ENCODE data around the gene GREB1. TPM values are rescaled to one million over a fixed set of nuclear protein-coding genes. Genes with fewer than 3 reads are reported as not detected.
A peak's percentile ranks its signal among the peaks of the same experiment; 100 is the strongest.

GREB1 gene
- total RNA-seq, result 10 to 100 TPM in 3 of 4 donors, 1 to 10 TPM in 1; 8.1 to 74.3 (median 26.7) TPM

- TF ChIP-seq POLR2A (IDR thresholded peaks at IDR 0.05) (no peak), EP300 (IDR thresholded peaks at IDR 0.05) (peak in 1 of 2 donors; percentile 41), CTCF (IDR thresholded peaks at IDR 0.05) (no peak)
- WGBS, 2 donors, result 48 to 50% methylated on average over 9 of the region's 9 CpGs
- peak within 1 kb of the TSS in 1 of 4 donors; percentile 69 for H3K27ac ChIP-seq
Observed at GRCh38 chr2:11533278-11534070, at the start of gene GREB1. Gene GREB1 (plus strand): TSS chr2:11534045. CDS start chr2:11556615, 22,570 bp downstream.

GRCh38 chr2:11488809-11489208 lies 45.0 kb upstream of the GREB1 start:
- no peak for DNase-seq (ENCODE audit: low spot score in 2 of 2)
- no peak overlapping the region for H3K27ac ChIP-seq
- no peaks in the 10 kb centered on the region for H3K36me3 ChIP-seq
- 62 to 88% methylated on average over 3 of the region's 3 CpGs for WGBS, 2 donors
- no peaks in the 10 kb centered on the region for H3K9me3 ChIP-seq
- TF ChIP-seq POLR2A (IDR thresholded peaks at IDR 0.05) (no peak), EP300 (IDR thresholded peaks at IDR 0.05) (no peak), CTCF (IDR thresholded peaks at IDR 0.05) (no peak)
- H3K4me3 ChIP-seq, result no peak overlapping the region
- H3K4me1 ChIP-seq, result peaks cover 0 to 13% (median 2%) of the 10 kb centered on the region in 4 donors
- H3K27me3 ChIP-seq, result no peaks in the 10 kb centered on the region

More at GRCh38 chr2:11533278-11534070, at the start of gene GREB1:
- no peak within 1 kb of the TSS for H3K4me3 ChIP-seq
- H3K27me3 ChIP-seq, result no peaks in the 10 kb centered on the region
- H3K4me1 ChIP-seq, result peaks cover 0 to 13% (median 8%) of the 10 kb centered on the region in 4 donors
- no peak for DNase-seq (ENCODE audit: low spot score in 2 of 2)
- H3K36me3 ChIP-seq, result no peaks in the 10 kb centered on the region
- H3K9me3 ChIP-seq, result no peaks in the 10 kb centered on the region

- no peak for DNase-seq (ENCODE audit: low spot score in 2 of 2)
- Histone ChIP-seq H3K27me3 (no peaks in the 10 kb centered on the region), H3K9me3 (no peaks in the 10 kb centered on the region), H3K4me1 (peaks cover 0 to 8% (median 0%) of the 10 kb centered on the region in 4 donors), H3K27ac (no peak overlapping the region), H3K4me3 (no peak overlapping the region), H3K36me3 (no peaks in the 10 kb centered on the region)
- TF ChIP-seq CTCF (IDR thresholded peaks at IDR 0.05) (no peak), POLR2A (IDR thresholded peaks at IDR 0.05) (no peak), EP300 (IDR thresholded peaks at IDR 0.05) (no peak)
- WGBS, 2 donors, result 98 to 99% methylated on average over 5 of the region's 5 CpGs
Observed at GRCh38 chr2:11490194-11490593, 43.7 kb upstream of the GREB1 start.

- TF ChIP-seq POLR2A (IDR thresholded peaks at IDR 0.05) (no peak), CTCF (IDR thresholded peaks at IDR 0.05) (no peak), EP300 (IDR thresholded peaks at IDR 0.05) (no peak)
- no peaks in the 10 kb centered on the region for H3K9me3 ChIP-seq
- H3K27me3 ChIP-seq, result no peaks in the 10 kb centered on the region
- WGBS, 2 donors, result 61 to 67% methylated on average over 3 of the region's 3 CpGs
- no peak for DNase-seq (ENCODE audit: low spot score in 2 of 2)
- H3K36me3 ChIP-seq, result no peaks in the 10 kb centered on the region
- no peak overlapping the region for H3K4me3 ChIP-seq
- peaks cover 0 to 15% (median 0%) of the 10 kb centered on the region in 4 donors for H3K4me1 ChIP-seq
- H3K27ac ChIP-seq, result peak overlapping the region in 1 of 4 donors; percentile 50
Observed at GRCh38 chr2:11491348-11491933, 42.4 kb upstream of the GREB1 start.

GRCh38 chr2:11492244-11492643 lies 41.6 kb upstream of the GREB1 start:
- Histone ChIP-seq H3K27me3 (no peaks in the 10 kb centered on the region), H3K4me1 (peaks cover 0 to 17% (median 0%) of the 10 kb centered on the region in 4 donors), H3K4me3 (no peak overlapping the region), H3K36me3 (no peaks in the 10 kb centered on the region), H3K27ac (peak overlapping the region in 1 of 4 donors; percentile 50), H3K9me3 (no peaks in the 10 kb centered on the region)
- WGBS, 2 donors, result 78 to 80% methylated on average over 3 of the region's 3 CpGs
- DNase-seq (ENCODE audit: low spot score in 2 of 2), result no peak
- TF ChIP-seq POLR2A (IDR thresholded peaks at IDR 0.05) (no peak), EP300 (IDR thresholded peaks at IDR 0.05) (no peak), CTCF (IDR thresholded peaks at IDR 0.05) (no peak)

Measured in tibial nerve (tissue), 4 donors.